Activated CD8-positive, alpha-beta memory T cell treated with anti-CD3 and anti-CD28 coated beads for 1 hour (primary cell): ENCODE measurements around the gene KLRC1.
"Not testable (repeated sequence)": the region's sequence is repeated elsewhere in the genome, so short reads cannot be mapped to it uniquely, and the experiment has no call there.

Source experiments
- DNase-seq, 2 donors: peaks; one replicate each; pipeline ENCODE4 v3.0.0-alpha.2; 2020; ENCODE audit warnings: low read depth in 1 of 2; ENCODE audit errors: extremely low read depth in 1 of 2

KLRC1 gene

DNA sequence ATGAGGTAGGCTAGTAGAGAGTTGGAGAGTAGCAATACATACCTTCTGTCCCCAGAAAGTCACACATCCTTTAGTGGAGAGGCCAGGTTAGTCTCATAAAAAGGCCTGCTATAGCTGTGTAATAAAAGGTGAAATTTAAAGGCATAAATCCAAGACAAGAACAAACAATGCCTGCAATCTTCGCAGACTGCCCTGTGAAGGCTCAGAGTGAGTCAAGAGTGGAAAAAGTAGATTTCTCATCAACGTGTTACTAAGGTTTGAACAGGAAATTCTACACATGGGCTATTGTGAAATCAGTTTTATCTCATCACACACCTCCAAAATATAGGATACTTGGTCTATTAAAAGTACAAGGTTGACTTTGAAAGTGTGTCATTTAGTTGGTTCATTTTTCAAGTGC lies at the start of gene KLRC1:
Gene KLRC1 (minus strand): TSS at position 222 of the 400 bp plus-strand sequence. CDS start 2,221 bp downstream, outside the sequence.
- DNase-seq: no peak

- DNase-seq: no peak
These were observed 47.9 kb upstream of the KLRC1 start for GRCh38 chr12:10501030-10501429.

- DNase-seq: no peak
These were observed 44.9 kb upstream of the KLRC1 start for GRCh38 chr12:10498042-10498441.

GRCh38 chr12:10497602-10498001 lies 44.4 kb upstream of the KLRC1 start:
- peak; percentile 38 to 61 for DNase-seq

DNA sequence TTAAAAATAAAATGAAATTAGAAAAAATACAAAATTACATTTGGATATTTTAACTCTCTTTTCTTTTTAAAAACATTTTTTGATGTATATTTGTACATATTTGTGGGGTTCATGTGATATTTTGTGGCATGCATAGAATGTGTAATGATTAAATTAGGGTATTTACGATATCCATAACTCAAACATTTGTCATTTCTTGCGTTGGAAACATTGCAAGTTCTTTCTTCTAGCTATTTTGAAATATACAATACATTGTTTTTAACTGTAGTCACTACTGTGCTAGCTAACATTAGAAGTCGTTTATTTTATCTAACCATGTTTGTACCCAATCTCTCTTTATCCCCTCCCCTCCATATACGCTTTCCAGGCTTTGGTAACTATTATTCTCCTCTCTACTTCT lies 38.6 kb upstream of the KLRC1 start:
- no peak for DNase-seq

DNA sequence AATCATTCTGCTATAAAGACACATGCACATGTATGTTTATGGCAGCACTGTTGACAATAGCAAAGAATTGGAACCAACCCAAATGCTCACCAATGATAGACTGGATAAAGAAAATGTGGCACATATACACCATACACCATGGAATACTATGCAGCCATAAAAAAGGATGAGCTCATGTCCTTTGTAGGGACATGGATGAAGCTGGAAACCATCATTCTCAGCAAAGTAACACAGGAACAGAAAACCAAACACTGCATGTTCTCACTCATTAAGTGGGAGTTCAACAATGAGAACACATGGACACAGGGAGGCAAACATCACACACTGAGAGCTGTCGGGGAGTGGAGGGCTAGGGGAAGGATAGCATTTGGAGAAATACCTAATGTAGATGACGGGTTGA lies 34.2 kb upstream of the KLRC1 start:
- DNase-seq: not testable (repeated sequence)

DNA sequence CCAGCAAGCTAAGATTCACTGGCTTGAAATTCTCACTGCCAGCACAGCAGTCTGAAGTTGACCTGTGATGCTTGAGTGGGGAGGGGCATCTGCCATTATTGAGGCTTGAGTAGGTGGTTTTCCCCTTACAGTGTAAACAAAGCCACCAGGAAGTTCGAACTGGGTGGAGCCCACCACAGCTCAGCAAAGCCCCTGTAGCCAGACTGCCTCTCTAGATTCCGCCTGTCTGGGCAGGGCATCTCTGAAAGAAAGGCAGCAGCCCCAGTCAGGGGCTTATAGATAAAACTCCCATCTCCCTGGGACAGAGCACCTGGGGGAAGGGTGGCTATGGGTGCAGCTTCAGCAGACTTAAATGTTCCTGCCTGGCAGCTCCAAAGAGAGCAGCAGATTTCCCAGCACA lies 28.7 kb upstream of the KLRC1 start:
- DNase-seq: not testable (repeated sequence)

- DNase-seq: not testable (repeated sequence)
These were observed 19.6 kb upstream of the KLRC1 start for GRCh38 chr12:10472808-10473207.

- no peak for DNase-seq
These were observed 16.5 kb upstream of the KLRC1 start for GRCh38 chr12:10469701-10470100.

- DNase-seq: no peak
These were observed 13.1 kb upstream of the KLRC1 start for GRCh38 chr12:10466311-10466710.

GRCh38 chr12:10457760-10458159 lies 4.6 kb upstream of the KLRC1 start:
- DNase-seq: no peak

DNA sequence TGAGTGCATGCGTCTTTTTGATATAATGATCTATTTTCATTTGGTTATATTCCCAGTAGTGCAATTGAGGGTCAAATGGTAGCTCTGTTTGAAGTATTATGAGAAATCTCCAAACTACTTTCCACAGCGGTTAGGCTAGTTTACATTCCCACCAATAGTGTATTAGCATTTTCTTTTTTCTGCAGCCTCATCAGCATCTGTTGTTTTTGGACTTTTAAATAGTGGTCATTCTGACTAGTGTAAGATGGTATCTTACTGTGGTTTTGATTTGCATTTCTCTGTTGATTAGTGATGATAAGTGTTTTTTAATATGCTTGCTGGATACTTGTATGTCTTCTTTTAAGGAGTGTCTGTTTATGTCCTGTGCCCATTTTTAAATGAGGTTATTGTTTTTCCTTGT lies 3.7 kb upstream of the KLRC1 start:
- DNase-seq: no peak

GRCh38 chr12:10455766-10456165 lies 2.6 kb upstream of the KLRC1 start:
- no peak for DNase-seq

GRCh38 chr12:10454531-10454930 lies 1.4 kb upstream of the KLRC1 start:
- DNase-seq: no peak

DNA sequence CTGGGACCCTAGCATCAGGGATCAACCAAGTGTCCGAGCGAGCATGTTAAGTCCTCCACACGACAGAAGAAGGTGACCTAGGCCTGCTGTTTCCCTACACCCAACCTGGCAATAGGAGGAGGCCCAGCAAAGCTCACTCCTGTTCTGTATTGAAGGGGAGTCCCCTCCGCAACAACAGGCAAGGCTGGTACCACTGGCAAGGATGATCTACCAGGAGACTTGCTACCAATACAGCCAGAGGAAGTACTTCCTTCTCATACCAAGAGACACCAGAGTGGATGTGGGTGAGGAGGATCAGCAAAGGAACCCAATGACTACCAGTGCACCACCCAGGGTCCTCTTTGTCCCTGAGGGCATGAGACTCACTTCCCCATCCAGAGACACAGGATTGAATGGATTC lies 4.9 kb downstream of the KLRC1 start:
- DNase-seq: no peak

DNA sequence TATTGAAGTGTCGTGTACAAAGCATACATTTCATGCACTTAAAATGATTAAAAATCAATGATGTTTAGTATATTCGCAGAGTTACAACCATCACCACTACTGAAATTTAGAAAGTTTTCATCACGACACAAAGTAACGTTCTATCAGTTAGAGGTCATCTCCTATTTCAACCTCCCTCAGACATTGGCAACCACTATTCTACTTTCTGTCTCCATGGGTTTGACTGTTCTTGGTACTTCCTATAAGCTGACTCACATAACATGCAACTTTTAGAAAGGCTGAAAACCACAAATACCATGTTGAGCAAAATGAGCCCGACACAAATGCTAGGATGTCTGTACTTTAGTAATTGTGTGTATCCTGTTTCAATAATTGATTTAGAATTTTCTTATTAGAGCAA lies 7.1 kb downstream of the KLRC1 start:
- DNase-seq: not testable (repeated sequence)

GRCh38 chr12:10441144-10441543 lies 12.0 kb downstream of the KLRC1 start:
- not testable (repeated sequence) for DNase-seq

- not testable (repeated sequence) for DNase-seq
These were observed 13.4 kb downstream of the KLRC1 start for GRCh38 chr12:10439608-10440274.

GRCh38 chr12:10437601-10438000 lies 15.6 kb downstream of the KLRC1 start:
- not testable (repeated sequence) for DNase-seq

DNA sequence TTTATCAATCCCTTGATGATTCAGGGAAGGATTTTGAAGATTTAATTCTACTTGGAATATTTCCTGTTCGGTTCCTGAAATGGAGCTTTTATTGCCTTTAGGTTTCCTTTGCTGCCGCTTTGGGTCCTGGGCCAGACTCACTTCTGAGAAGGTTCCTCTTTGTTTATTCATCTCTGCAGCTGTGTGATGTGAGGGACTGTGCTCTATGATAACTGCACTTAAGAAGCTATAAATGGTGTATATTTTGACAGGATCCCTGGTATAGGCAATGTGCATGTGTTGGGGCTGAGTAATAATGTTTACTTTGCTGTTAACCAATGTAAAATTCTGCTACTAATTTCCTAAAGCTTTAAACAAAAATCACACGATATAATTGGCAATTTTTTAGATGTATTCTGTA lies 17.4 kb downstream of the KLRC1 start, which contains the start of gene KLRC2:
Gene KLRC2 (minus strand): TSS at position 195 of the 400 bp plus-strand sequence. CDS start 24 bp downstream, at position 171.
- not testable (repeated sequence) for DNase-seq

DNA sequence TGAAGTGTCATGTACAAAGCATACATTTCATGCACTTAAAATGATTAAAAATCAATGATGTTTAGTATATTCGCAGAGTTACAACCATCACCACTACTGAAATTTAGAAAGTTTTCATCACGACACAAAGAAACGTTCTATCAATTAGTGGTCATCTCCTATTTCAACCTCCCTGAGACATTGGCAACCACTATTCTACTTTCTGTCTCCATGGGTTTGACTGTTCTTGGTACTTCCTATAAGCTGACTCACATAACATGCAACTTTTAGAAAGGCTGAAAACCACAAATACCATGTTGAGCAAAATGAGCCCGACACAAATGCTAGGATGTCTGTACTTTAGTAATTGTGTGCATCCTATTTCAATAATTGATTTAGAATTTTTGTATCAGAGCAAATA lies 22.6 kb downstream of the KLRC1 start:
- not testable (repeated sequence) for DNase-seq

DNA sequence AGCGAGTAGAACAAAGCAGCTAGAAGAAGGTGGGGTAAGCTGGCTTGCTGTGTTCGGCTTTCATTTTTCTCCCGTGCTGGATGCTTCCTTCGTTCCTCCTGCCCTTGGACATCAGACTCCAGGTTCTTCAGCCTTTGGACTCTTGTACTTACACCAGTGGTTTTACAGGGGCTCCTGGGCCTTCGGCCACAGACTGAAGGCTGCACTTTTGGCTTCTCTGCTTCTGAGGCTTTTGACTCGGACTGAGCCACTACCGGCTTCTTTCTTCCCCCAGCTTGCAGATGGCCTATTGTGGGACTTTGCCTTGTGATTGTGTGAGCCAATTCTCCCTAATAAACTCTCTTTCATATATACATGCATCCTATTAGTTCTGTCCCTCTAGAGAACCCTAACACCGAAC lies 27.2 kb downstream of the KLRC1 start:
- not testable (repeated sequence) for DNase-seq
